H1 (cell line): ENCODE results near the gene TP73. TPM values are rescaled to one million over a fixed set of nuclear protein-coding genes. Genes with fewer than 3 reads are reported as not detected.

Experiments
- CTCF ChIA-PET: fragments of 300-600 bp; sonication (Branson Sonifier 250); formaldehyde crosslinking; loops from one replicate; lab custom pipeline; 2021; ENCODE audit not compliant: partially characterized antibody; lab: Charles Lee
- POLR2A ChIA-PET: fragments of 300-600 bp; sonication (Branson Sonifier 250); formaldehyde crosslinking; loops from one replicate; lab custom pipeline; 2021; ENCODE audit warnings: inconsistent platforms; ENCODE audit not compliant: partially characterized antibody; lab: Charles Lee
- DNase-seq, 2 experiments: peaks; one replicate each; pipeline versions ENCODE4 v3.0.0 to v3.0.0-alpha.2; 2010 to 2022; ENCODE audit warnings: low spot score in 2 of 2, low read depth in 1 of 2, mixed read lengths in 1 of 2
- FAIRE-seq: peaks from 2 replicates; lab custom pipeline; 2011; peaks lifted over from hg19 to GRCh38; lab: Jason Lieb, UNC
- H2AFZ ChIP-seq: 2 replicates; pipeline ENCODE4 v1.8.1; 2012; ENCODE audit warnings: low read length, inconsistent platforms
- H2AK5ac ChIP-seq: 2 replicates; pipeline ENCODE4 v1.6.1; 2013; ENCODE audit warnings: low read depth, low read length
- H2BK120ac ChIP-seq: replicated peaks from 2 replicates; pipeline ENCODE3; 2013; ENCODE audit warnings: low read depth, low read length, inconsistent platforms
- H2BK12ac ChIP-seq: 2 replicates; pipeline ENCODE4 v1.6.1; 2013; ENCODE audit warnings: low read depth, low read length
- H2BK15ac ChIP-seq: 2 replicates; pipeline ENCODE4 v1.6.1; 2013; ENCODE audit warnings: low read length
- H2BK20ac ChIP-seq: 2 replicates; pipeline ENCODE4 v1.6.1; 2013; ENCODE audit warnings: low read length
- H2BK5ac ChIP-seq: 2 replicates; pipeline ENCODE4 v1.6.1; 2013; ENCODE audit warnings: low read depth, low read length
- H3K14ac ChIP-seq: 2 replicates; pipeline ENCODE4 v1.6.1; 2013; ENCODE audit warnings: inconsistent platforms; ENCODE audit not compliant: insufficient read length
- H3K18ac ChIP-seq: 2 replicates; pipeline ENCODE4 v1.6.1; 2013; ENCODE audit warnings: low read length; ENCODE audit errors: extremely low read depth
- H3K23ac ChIP-seq: 2 replicates; pipeline ENCODE4 v1.6.1; 2013; ENCODE audit warnings: inconsistent platforms; ENCODE audit not compliant: insufficient read length
- H3K23me2 ChIP-seq: 2 replicates; pipeline ENCODE4 v1.6.1; 2013; ENCODE audit warnings: low read depth, low read length
- H3K27ac ChIP-seq: 2 replicates; pipeline ENCODE4 v1.6.1; 2011; ENCODE audit warnings: low read depth, low read length, inconsistent platforms
- H3K27me3 ChIP-seq, 4 experiments: replicated peaks in 1 of 4; 1 replicate in 1 of 4; 2 replicates in 3 of 4; pipeline versions ENCODE4 v1.6.1 to v1.8.1; 2011 to 2013; ENCODE audit warnings: low read length in 3 of 4, mild to moderate bottlenecking in 3 of 4, inconsistent platforms in 2 of 4, mixed read lengths in 2 of 4, moderate library complexity in 1 of 4; ENCODE audit not compliant: control insufficient read depth in 3 of 4, insufficient read depth in 3 of 4; ENCODE audit errors: extremely low read depth in 1 of 4
- H3K36me3 ChIP-seq, 4 experiments: 2 replicates each; pipeline versions ENCODE4 v1.6.1 to v1.8.1; 2011 to 2013; ENCODE audit warnings: mild to moderate bottlenecking in 4 of 4, low read length in 3 of 4, moderate library complexity in 2 of 4, control low read depth in 1 of 4, inconsistent platforms in 1 of 4; ENCODE audit not compliant: insufficient read depth in 4 of 4, control insufficient read depth in 2 of 4
- H3K4ac ChIP-seq: replicated peaks from 2 replicates; pipeline ENCODE3; 2013; ENCODE audit warnings: low read length, low read depth, mixed read lengths, inconsistent platforms; ENCODE audit not compliant: insufficient read length
- H3K4me1 ChIP-seq, 4 experiments: replicated peaks in 1 of 4; 1 replicate in 1 of 4; 2 replicates in 3 of 4; pipeline versions ENCODE4 v1.6.1 to v1.8.1; 2011 to 2013; ENCODE audit warnings: low read length in 3 of 4, inconsistent platforms in 2 of 4, mixed read lengths in 1 of 4; ENCODE audit not compliant: insufficient read depth in 4 of 4, control insufficient read depth in 3 of 4
- H3K4me2 ChIP-seq, 2 experiments: 2 replicates each; pipeline versions ENCODE4 v1.6.1 to v1.8.1; 2011 to 2013; ENCODE audit warnings: low read depth in 2 of 2, low read length in 2 of 2, control low read depth in 1 of 2, inconsistent platforms in 1 of 2, mild to moderate bottlenecking in 1 of 2; ENCODE audit not compliant: insufficient read depth in 1 of 2
- H3K4me3 ChIP-seq, 4 experiments: fragments of 200-600, 300-600 bp in 1 of 4; sonication (generic), shearing (Covaris generic), sonication (Bioruptor Twin) in 1 of 4; 2 replicates each; pipeline versions ENCODE4 v1.5.1 to v1.8.1; 2011 to 2016; ENCODE audit warnings: low read length in 4 of 4, low read depth in 3 of 4, control low read depth in 2 of 4, inconsistent platforms in 2 of 4, mild to moderate bottlenecking in 2 of 4, mixed read lengths in 1 of 4, moderate library complexity in 1 of 4; ENCODE audit not compliant: insufficient read depth in 2 of 4; ENCODE audit errors: extremely low read depth in 1 of 4
- H3K56ac ChIP-seq: replicated peaks from 2 replicates; pipeline ENCODE3; 2013; ENCODE audit warnings: low read depth, mild to moderate bottlenecking, mixed read lengths, low read length, inconsistent platforms; ENCODE audit not compliant: insufficient read length
- H3K79me1 ChIP-seq: 2 replicates; pipeline ENCODE4 v1.6.1; 2013; ENCODE audit warnings: low read depth, low read length, control low read depth
- H3K79me2 ChIP-seq, 2 experiments: 2 replicates each; pipeline versions ENCODE4 v1.6.1 to v1.8.1; 2012 to 2013; ENCODE audit warnings: low read length in 2 of 2, mild to moderate bottlenecking in 2 of 2, inconsistent platforms in 1 of 2; ENCODE audit not compliant: insufficient read depth in 2 of 2, control insufficient read depth in 1 of 2
- H3K9ac ChIP-seq, 4 experiments: replicated peaks in 1 of 4; 1 replicate in 1 of 4; 2 replicates in 3 of 4; pipeline versions ENCODE4 v1.6.1 to v1.8.1; 2011 to 2013; ENCODE audit warnings: low read depth in 3 of 4, low read length in 3 of 4, control low read depth in 2 of 4, mild to moderate bottlenecking in 2 of 4, moderate library complexity in 2 of 4, inconsistent platforms in 1 of 4; ENCODE audit errors: extremely low read depth in 1 of 4
- H3K9me3 ChIP-seq, 2 experiments: 2 replicates each; pipeline versions ENCODE4 v1.6.1 to v1.8.1; 2012 to 2013; ENCODE audit warnings: mild to moderate bottlenecking in 2 of 2, moderate library complexity in 2 of 2, control low read depth in 1 of 2, inconsistent platforms in 1 of 2, low read depth in 1 of 2, low read length in 1 of 2, mixed read lengths in 1 of 2; ENCODE audit not compliant: insufficient read depth in 2 of 2
- H4K20me1 ChIP-seq, 2 experiments: replicated peaks in 1 of 2; 2 replicates each; pipeline versions ENCODE3 to v1.8.1; 2011 to 2013; ENCODE audit warnings: inconsistent platforms in 2 of 2, low read length in 2 of 2, mild to moderate bottlenecking in 1 of 2; ENCODE audit not compliant: insufficient read depth in 2 of 2, control insufficient read depth in 1 of 2
- H4K5ac ChIP-seq: 2 replicates; pipeline ENCODE4 v1.6.1; 2013; ENCODE audit warnings: low read length, low read depth, mixed read lengths, inconsistent platforms; ENCODE audit not compliant: insufficient read length
- H4K8ac ChIP-seq: 2 replicates; pipeline ENCODE4 v1.8.0; 2013; ENCODE audit warnings: mild to moderate bottlenecking, moderate library complexity, low read length, inconsistent platforms; ENCODE audit not compliant: insufficient read depth; ENCODE audit errors: extremely low read depth
- H4K91ac ChIP-seq: replicated peaks from 2 replicates; pipeline ENCODE3; 2013; ENCODE audit warnings: low read length, mixed read lengths, inconsistent platforms; ENCODE audit not compliant: insufficient read length
- ASH2L ChIP-seq: fragments of 200-600, 300-600 bp; sonication (generic); IDR thresholded peaks from one replicate; pipeline ENCODE4 v1.7.1; 2017; ENCODE audit warnings: low read length
- BCL11A ChIP-seq, 2 experiments: IDR thresholded peaks; one replicate each; pipeline ENCODE4 v1.6.1; 2011; ENCODE audit warnings: low read depth in 2 of 2, low read length in 2 of 2, mild to moderate bottlenecking in 2 of 2
- KDM5A ChIP-seq: fragments of 200-600 bp; IDR thresholded peaks from 2 replicates; pipeline ENCODE4 v1.7.1; 2012; ENCODE audit warnings: mild to moderate bottlenecking, low read length, inconsistent platforms, mixed read lengths
- NRF1 ChIP-seq: IDR thresholded peaks from 2 replicates; pipeline ENCODE4 v1.6.1; 2011; ENCODE audit warnings: mild to moderate bottlenecking, low read depth, low read length, improper control_type of control experiment
- SAP30 ChIP-seq: fragments of 300-600 bp; sonication (generic); IDR thresholded peaks from 2 replicates; pipeline ENCODE4 v1.7.1; 2012; ENCODE audit warnings: low read length, moderate library complexity, mild to moderate bottlenecking, inconsistent platforms; ENCODE audit not compliant: insufficient read depth, insufficient replicate concordance
- TAF7 ChIP-seq: optimal IDR thresholded peaks from 2 replicates; pipeline ENCODE3; 2011; ENCODE audit warnings: low read depth, mild to moderate bottlenecking, inconsistent platforms, low read length, moderate library complexity, borderline replicate concordance
- WGBS, 2 experiments: shearing (Covaris generic) in 1 of 2; methylation state at CpG; one replicate each; pipeline versions ENCODE4 v1.1.6 to v1.1.7; 2013 to 2015; ENCODE audit warnings: low lambda C conversion rate in 2 of 2, mixed read lengths in 2 of 2, inconsistent platforms in 1 of 2, low coverage in 1 of 2, missing lambda C conversion rate in 1 of 2; ENCODE audit not compliant: insufficient replicate concordance in 2 of 2, insufficient coverage in 1 of 2, insufficient read length in 1 of 2; ENCODE audit errors: extremely low coverage in 1 of 2, missing lambda C conversion rate in 1 of 2; 5-methylcytosine and 5-hydroxymethylcytosine counted together
- polyA plus RNA-seq, 7 experiments: library from polyadenylated mRNA; depleted of rRNA in 3 of 7; stranded (reverse) in 5 of 7; unstranded in 2 of 7; fragments of >200 nt in 5 of 7; fragments of 200-250 nt in 2 of 7; gene quantifications; 1 replicate in 5 of 7; 2 replicates in 1 of 7; 4 replicates in 1 of 7; pipeline versions ENCODE4 v1.2.1 to v1.2.3, GENCODE V29; 2011 to 2013; ENCODE audit warnings: missing spikeins in 2 of 7, mixed read lengths in 2 of 7
- total RNA-seq: library from RNA; stranded (reverse); fragmentation: NEBNext Ultra II Directional; extraction: Animal tissue kit (Norgen Biotek cat#: 25700); gene quantifications from 2 replicates; pipeline ENCODE4 v1.2.1, GENCODE V29; 2021

The TP73 gene
- total and polyA plus RNA-seq, 2 of the 8 experiments (the other 6 are each of a cell fraction or from before 2014, with no cell fraction given), result 2.6 to 3.1 TPM

DNA sequence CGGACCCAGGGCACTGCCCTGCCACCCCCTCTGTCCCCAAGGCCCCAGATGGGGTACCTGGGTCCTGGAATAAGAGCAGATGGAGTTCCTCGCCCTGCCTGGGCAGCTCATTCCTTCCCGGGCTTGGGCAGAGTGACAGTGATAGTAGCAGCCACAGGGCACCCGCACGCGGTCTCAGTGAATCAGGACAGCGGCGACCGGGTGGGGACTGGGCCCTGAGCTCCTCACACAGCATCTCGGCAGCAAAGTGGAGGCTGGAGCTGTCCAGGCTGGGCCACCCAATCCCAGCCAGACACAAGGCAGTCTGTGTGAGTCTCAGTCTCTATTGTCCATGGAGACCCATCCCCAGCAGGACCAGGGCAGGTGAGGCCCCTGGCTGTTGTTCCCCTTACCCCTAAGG is 62.5 kb downstream of the TP73 start:
- Histone ChIP-seq H2BK5ac (no peak overlapping the region), H4K20me1 (peaks cover 2 to 7% of the 10 kb centered on the region in 2 experiments), H2AK5ac (no peak overlapping the region), H3K4me2 (no peak overlapping the region), H3K9ac (no peak overlapping the region), H3K4ac (no peak overlapping the region), H2BK15ac (no peak overlapping the region), H2BK12ac (no peak overlapping the region), H4K5ac (no peak overlapping the region), H3K14ac (no peak overlapping the region), H3K79me2 (no peaks in the 10 kb centered on the region), H3K56ac (no peak overlapping the region), H4K8ac (no peak overlapping the region), H3K9me3 (no peaks in the 10 kb centered on the region), H2BK120ac (no peak overlapping the region), H2BK20ac (no peak overlapping the region), H3K27me3 (peaks cover 0 to 6% (median 2%) of the 10 kb centered on the region in 4 experiments; a peak in 3 of 7 replicates), H3K27ac (no peak overlapping the region), H3K36me3 (no peaks in the 10 kb centered on the region), H2AFZ (no peak overlapping the region), H3K4me3 (no peak overlapping the region), H3K79me1 (no peaks in the 10 kb centered on the region), H4K91ac (no peak overlapping the region), H3K23ac (no peak overlapping the region), H3K4me1 (peaks cover 0 to 15% (median 5%) of the 10 kb centered on the region in 4 experiments; a peak in 4 of 7 replicates), H3K23me2 (no peaks in the 10 kb centered on the region; the same call in 1 of the 2 replicates), H3K18ac (no peak overlapping the region)
- WGBS, 2 experiments, result 86% methylated on average over 10 of the region's 10 CpGs; no CpG with 5 or more reads in 1 of the 2 experiments
- no peak for DNase-seq
- ChIA-PET CTCF (interaction anchor here (1.1 to 7.7 kb wide), 8 partner anchors 9 to 124 kb away, joined by 3 to 49 read pairs (median 5); no protein-coding TSS in a partner anchor), POLR2A (interaction anchor here (1.1 to 1.9 kb wide), 4 partner anchors 9 to 70 kb away, joined by 3 to 5 read pairs (median 4); no protein-coding TSS in a partner anchor)
- no peak for TF ChIP-seq ASH2L
- TF ChIP-seq KDM5A, result no peak
- TF ChIP-seq NRF1, result no peak
- no peak for TF ChIP-seq BCL11A (IDR thresholded peaks at IDR 0.05; ENCODE audit: low read depth in 2 of 2, low read length in 2 of 2)
- no peak for TF ChIP-seq TAF7
- TF ChIP-seq SAP30, result no peak
- no peak for FAIRE-seq
